T-cell (primary cell): ENCODE results near the gene ZNF692. TPM values are rescaled to one million over a fixed set of nuclear protein-coding genes. Genes with fewer than 3 reads are reported as not detected.

ENCODE experiments used
- ATAC-seq, 4 experiments: fragments of 200-7000 bp in 3 of 4; fragments of 150-1000 bp in 1 of 4; cut with Tn5 transposase; replicated peaks in 1 of 4; 1 replicate in 3 of 4; 2 replicates in 1 of 4; pipeline ENCODE4 v1.10.0; 2021; ENCODE audit warnings: moderate library complexity in 3 of 4, mild to moderate bottlenecking in 2 of 4, moderate number of reproducible peaks in 1 of 4
- CTCF ChIA-PET, 2 donors: fragments of 300-600 bp; sonication (Branson Sonifier 250); formaldehyde crosslinking; loops; one replicate each; lab custom pipeline; 2022; ENCODE audit warnings: antibody characterized with exemption in 2 of 2; lab: Charles Lee
- POLR2A ChIA-PET, 2 donors: fragments of 300-600 bp; sonication (Branson Sonifier 250); formaldehyde crosslinking; loops; one replicate each; lab custom pipeline; 2022; ENCODE audit warnings: antibody characterized with exemption in 2 of 2; lab: Charles Lee
- DNase-seq, 35 experiments: peaks; one replicate each; pipeline versions ENCODE4 v3.0.0 to v3.0.0-alpha.2; 2013 to 2023
- H3K27ac ChIP-seq: one replicate; pipeline ENCODE4 v1.5.1; 2013; ENCODE audit warnings: low read length
- H3K27me3 ChIP-seq, 2 experiments: replicated peaks in 1 of 2; 1 replicate in 1 of 2; 2 replicates in 1 of 2; pipeline versions ENCODE4 v1.6.1 to v1.7.0; 2013; ENCODE audit warnings: low read length in 1 of 2, mixed read lengths in 1 of 2; ENCODE audit not compliant: control insufficient read depth in 2 of 2, insufficient read depth in 2 of 2; ENCODE audit errors: extremely low read depth in 1 of 2
- H3K36me3 ChIP-seq, 2 donors: 1 replicate in 1 of 2; 2 replicates in 1 of 2; pipeline versions ENCODE4 v1.6.1 to v1.7.0; 2013; ENCODE audit warnings: low read length in 1 of 2; ENCODE audit not compliant: control insufficient read depth in 2 of 2, insufficient read depth in 1 of 2; ENCODE audit errors: extremely low read depth in 1 of 2
- H3K4me1 ChIP-seq, 2 experiments: 1 replicate in 1 of 2; 2 replicates in 1 of 2; pipeline versions ENCODE4 v1.6.1 to v1.7.0; 2013; ENCODE audit warnings: low read length in 2 of 2, mixed read lengths in 1 of 2; ENCODE audit not compliant: insufficient read depth in 2 of 2, control insufficient read depth in 1 of 2; ENCODE audit errors: extremely low read depth in 1 of 2
- H3K4me3 ChIP-seq, 2 donors: 1 replicate in 1 of 2; 2 replicates in 1 of 2; pipeline versions ENCODE4 v1.5.1 to v1.7.0; 2013; ENCODE audit warnings: mild to moderate bottlenecking in 2 of 2, low read length in 1 of 2, moderate library complexity in 1 of 2; ENCODE audit not compliant: control insufficient read depth in 1 of 2; ENCODE audit errors: extremely low read depth in 1 of 2
- H3K9me3 ChIP-seq: 2 replicates; pipeline ENCODE4 v1.7.0; 2013
- H3K27ac Mint-ChIP-seq, 2 donors: one replicate each; pipeline ENCODE4 v1.8.0; 2020 to 2021; ENCODE audit warnings: mild to moderate bottlenecking in 2 of 2, mixed read lengths in 2 of 2
- H3K27me3 Mint-ChIP-seq, 2 donors: one replicate each; pipeline ENCODE4 v1.8.0; 2021 to 2022; ENCODE audit warnings: mixed read lengths in 2 of 2
- H3K36me3 Mint-ChIP-seq: one replicate; pipeline ENCODE4 v1.8.0; 2021; ENCODE audit warnings: mixed read lengths
- H3K4me1 Mint-ChIP-seq, 3 donors: one replicate each; pipeline ENCODE4 v1.8.0; 2020 to 2022; ENCODE audit warnings: mixed read lengths in 3 of 3, mild to moderate bottlenecking in 1 of 3
- H3K4me3 Mint-ChIP-seq, 3 donors: one replicate each; pipeline ENCODE4 v1.8.0; 2020 to 2022; ENCODE audit warnings: mild to moderate bottlenecking in 3 of 3, mixed read lengths in 3 of 3, moderate library complexity in 3 of 3
- H3K9me3 Mint-ChIP-seq, 3 donors: one replicate each; pipeline ENCODE4 v1.8.0; 2020 to 2022; ENCODE audit warnings: mixed read lengths in 3 of 3
- WGBS: methylation state at CpG from one replicate; pipeline ENCODE4 v1.1.5; 2013; ENCODE audit warnings: missing lambda C conversion rate; ENCODE audit not compliant: insufficient coverage; 5-methylcytosine and 5-hydroxymethylcytosine counted together
- total RNA-seq, 35 experiments: library from RNA in 6 of 35; stranded (reverse) in 6 of 35; fragments of 120-200 nt in 1 of 35; gene quantifications; one replicate each; pipeline versions ENCODE4 v1.2.1 to v1.2.4 and lab custom pipeline; 2013 to 2026

The ZNF692 gene, protein sequence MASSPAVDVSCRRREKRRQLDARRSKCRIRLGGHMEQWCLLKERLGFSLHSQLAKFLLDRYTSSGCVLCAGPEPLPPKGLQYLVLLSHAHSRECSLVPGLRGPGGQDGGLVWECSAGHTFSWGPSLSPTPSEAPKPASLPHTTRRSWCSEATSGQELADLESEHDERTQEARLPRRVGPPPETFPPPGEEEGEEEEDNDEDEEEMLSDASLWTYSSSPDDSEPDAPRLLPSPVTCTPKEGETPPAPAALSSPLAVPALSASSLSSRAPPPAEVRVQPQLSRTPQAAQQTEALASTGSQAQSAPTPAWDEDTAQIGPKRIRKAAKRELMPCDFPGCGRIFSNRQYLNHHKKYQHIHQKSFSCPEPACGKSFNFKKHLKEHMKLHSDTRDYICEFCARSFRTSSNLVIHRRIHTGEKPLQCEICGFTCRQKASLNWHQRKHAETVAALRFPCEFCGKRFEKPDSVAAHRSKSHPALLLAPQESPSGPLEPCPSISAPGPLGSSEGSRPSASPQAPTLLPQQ
- total RNA-seq (10 to 100 TPM; 53.9 to 88.1 (median 78.7) TPM), total RNA-seq (lab: John Stamatoyannopoulos, UW) (11.4 to 57.4 (median 27.6) reads per million in 29 experiments)
- total RNA-seq (2013) = 27.9 TPM

DNA sequence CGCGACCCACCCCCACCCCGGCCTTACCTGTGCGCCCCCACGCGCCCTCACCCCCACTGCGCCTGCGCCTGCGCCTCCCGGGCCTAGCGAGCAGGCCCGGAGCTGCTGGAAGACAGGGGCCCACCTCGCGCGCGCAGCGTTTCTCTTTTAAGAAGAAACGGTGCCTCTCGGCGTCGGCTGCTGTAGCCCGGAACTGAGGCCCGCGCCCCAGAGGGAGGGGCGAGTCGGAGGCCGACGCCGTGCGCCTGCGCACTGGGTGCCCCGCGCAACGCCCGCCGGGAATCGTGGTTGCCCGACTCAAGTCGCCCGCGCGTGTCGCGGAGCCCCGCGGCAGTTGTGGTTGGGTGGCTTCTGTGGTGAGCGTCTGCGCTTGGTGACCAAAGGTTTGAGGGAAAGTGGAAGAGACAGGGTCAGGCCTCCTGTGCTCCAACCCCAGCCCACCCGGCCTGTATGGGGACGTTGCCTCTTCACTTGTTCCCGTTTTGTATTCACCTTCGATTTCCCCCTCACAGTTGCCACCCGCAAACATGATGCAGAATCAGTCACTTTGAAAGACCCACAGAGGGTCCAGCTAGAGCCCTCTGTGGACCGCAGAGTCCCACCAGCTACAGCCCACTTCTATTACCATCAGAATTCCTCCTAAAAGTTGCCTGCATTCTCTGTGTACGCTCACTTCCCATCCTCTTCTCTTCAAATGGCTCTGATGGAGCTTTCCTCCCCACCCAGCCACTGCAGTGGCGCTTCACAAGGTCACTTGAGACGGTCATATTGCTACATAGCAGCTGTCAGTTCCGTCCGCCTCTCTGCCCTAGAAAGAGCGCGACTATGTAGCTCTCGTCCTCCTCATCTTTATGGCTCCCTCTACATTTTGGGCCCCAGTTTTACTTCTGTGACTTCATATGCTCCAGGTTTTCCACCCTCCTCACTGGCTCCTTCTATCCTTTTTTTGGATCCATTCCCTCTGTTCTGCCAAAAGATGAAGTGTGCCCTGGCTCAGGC is at the start of gene ZNF692:
Gene ZNF692, minus strand, starts transcription at position 195 of the 999 bp plus-strand sequence. CDS start 776 bp downstream, outside the sequence.
- CTCF ChIA-PET = interaction anchor here (0.7 to 2.0 kb wide), 7 partner anchors 20 to 945 kb away, joined by 3 to 19 read pairs (median 5); partner anchors contain the start of genes PGBD2 (in 1 of the 2), SH3BP5L (in 1 of the 2) and ZNF672 (in 1 of the 2)
- H3K9me3 Mint-ChIP-seq = no peaks in the 10 kb centered on the region
- ATAC-seq = peak; percentile 86 to 89 (median 87)
- H3K4me3 Mint-ChIP-seq = peak within 1 kb of the TSS; percentile 87 to 93 (median 93)
- peak; percentile 94 to 98 (median 97) for DNase-seq
- Histone ChIP-seq H3K4me1 (peaks cover 21 to 61% of the 10 kb centered on the region in 2 experiments), H3K27me3 (no peaks in the 10 kb centered on the region), H3K36me3 (peaks cover 0 to 3% of the 10 kb centered on the region in 2 donors), H3K9me3 (no peaks in the 10 kb centered on the region), H3K4me3 (peak within 1 kb of the TSS; percentile 72 to 73), H3K27ac (peak within 1 kb of the TSS; percentile 88)
- POLR2A ChIA-PET = interaction anchor here (0.6 to 1.1 kb wide), 5 partner anchors 15 to 22 kb away, joined by 3 to 6 read pairs (median 3); partner anchors contain the start of gene ZNF672 (in 1 of the 2)
- no peaks in the 10 kb centered on the region for H3K27me3 Mint-ChIP-seq
- WGBS = 14% methylated on average over 41 of the region's 62 CpGs
- H3K36me3 Mint-ChIP-seq = no peaks in the 10 kb centered on the region
- H3K27ac Mint-ChIP-seq = peak within 1 kb of the TSS; percentile 96 to 98
- peaks cover 58 to 66% (median 61%) of the 10 kb centered on the region in 3 donors for H3K4me1 Mint-ChIP-seq

DNA sequence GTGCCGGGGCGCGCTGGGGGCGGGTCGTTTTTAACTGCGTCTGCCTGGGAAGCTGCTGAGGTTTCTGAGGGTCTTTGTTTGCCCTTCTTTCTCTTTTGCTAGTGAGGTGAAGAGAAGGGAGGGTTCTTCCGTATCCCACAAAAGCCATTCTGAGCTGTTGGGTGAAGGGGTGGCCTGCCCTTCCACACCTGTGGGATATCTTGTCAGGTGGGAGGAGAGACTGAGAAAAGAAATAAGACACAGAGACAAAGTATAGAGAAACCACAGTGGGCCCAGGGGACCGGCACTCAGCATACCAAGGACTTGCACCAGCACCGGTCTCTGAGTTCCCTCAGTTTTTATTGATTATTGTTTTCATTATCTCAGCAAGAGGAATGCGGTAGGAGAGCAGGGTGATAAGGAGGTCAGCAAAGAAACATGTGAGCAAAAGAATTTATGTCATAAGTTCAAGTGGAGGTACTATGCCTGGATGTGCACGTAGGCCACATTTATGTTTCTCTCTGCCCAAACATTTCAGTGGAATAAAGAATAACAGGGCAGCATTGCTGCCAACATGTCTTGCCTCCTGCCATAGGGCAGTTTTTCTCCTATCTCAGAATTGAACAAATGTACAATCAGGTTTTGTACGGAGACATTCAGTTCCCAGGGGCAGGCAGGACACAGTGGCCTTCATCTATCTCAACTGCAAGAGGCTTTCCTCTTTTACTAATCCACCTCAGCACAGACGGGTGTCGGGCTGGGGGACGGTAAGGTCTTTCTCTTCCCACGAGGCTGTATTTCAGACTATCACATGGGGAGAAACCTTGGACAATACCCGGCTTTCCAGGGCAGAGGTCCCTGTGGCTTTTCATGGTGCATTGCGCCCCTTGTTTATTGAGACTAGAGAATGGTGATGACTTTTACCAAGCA is 48.1 kb upstream of the ZNF692 start:
- H3K27me3 Mint-ChIP-seq = no peaks in the 10 kb centered on the region

DNA sequence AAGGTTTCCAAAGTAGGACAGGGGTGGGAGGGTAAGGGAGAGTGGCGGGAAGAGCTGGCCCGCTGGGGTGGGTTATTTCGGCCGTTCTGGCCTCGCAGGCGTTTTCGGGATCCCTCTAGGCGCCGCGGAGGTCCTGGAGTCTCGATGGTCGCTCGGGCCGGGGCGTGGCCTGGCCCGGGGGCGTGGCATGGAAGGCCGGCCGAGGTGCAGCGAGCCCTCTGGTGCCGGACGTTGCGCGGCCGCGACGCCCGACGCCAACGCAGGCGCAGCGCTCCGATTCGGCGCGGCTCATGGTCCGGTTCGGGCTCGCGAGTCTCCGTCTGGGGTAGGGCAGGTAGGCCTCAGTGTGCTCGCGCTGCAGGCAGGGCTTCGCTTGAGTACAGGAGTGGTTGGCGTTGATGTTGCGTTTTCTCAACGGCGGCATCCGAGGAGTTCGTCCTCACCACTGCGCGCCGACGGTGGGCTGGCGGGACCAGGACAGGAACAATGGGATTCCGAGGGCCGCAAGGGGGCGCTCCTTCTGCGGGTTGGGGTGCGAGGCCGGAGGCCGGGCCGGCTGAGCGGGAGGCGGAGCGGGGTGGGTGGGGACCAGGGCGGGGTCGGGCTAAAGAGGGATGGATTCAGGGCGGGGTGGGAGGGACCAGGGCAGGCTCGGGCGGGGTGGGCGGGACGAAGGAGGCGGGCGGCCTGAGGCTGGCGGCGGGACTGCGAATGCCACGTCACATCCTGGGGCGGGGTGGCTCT is 47.3 kb upstream of the ZNF692 start, which contains the start of gene PGBD2:
Gene PGBD2, plus strand, starts transcription at position 227 of the 744 bp plus-strand sequence. CDS start 7,628 bp downstream, outside the sequence.
- Mint-ChIP-seq H3K4me1 (peaks cover 33 to 44% (median 43%) of the 10 kb centered on the region in 3 donors), H3K36me3 (peaks cover 17% of the 10 kb centered on the region), H3K27me3 (no peaks in the 10 kb centered on the region), H3K9me3 (no peaks in the 10 kb centered on the region), H3K27ac (peak within 1 kb of the TSS; percentile 98), H3K4me3 (peak within 1 kb of the TSS; percentile 90 to 98 (median 97))
- Histone ChIP-seq H3K27ac (peak within 1 kb of the TSS; percentile 80), H3K27me3 (no peaks in the 10 kb centered on the region), H3K9me3 (no peaks in the 10 kb centered on the region), H3K36me3 (no peaks in the 10 kb centered on the region), H3K4me1 (peaks cover 2 to 14% of the 10 kb centered on the region in 2 experiments), H3K4me3 (peak within 1 kb of the TSS; percentile 57 to 72)
- ATAC-seq (peak; percentile 84 to 87 (median 86)), DNase-seq (peak; percentile 83 to 97 (median 91))
- ChIA-PET POLR2A (interaction anchor here (0.6 to 1.4 kb wide), 4 partner anchors 21 to 80 kb away, joined by 3 to 8 read pairs (median 4); no protein-coding TSS in a partner anchor), CTCF (interaction anchor here (0.6 to 2.0 kb wide), 6 partner anchors 32 to 80 kb away, joined by 3 to 16 read pairs (median 4); partner anchors contain the start of genes SH3BP5L (in 1 of the 2) and ZNF692 (in 1 of the 2))
- WGBS = under 1% methylated on average over 58 of the region's 80 CpGs

More for the DNA sequence above, 48.1 kb upstream of the ZNF692 start:
- H3K4me1 ChIP-seq = peaks cover 2 to 14% of the 10 kb centered on the region in 2 experiments
- H3K36me3 ChIP-seq = no peaks in the 10 kb centered on the region
- H3K9me3 ChIP-seq = no peaks in the 10 kb centered on the region
- peak in 2 of 4 experiments; percentile 2 to 35 for ATAC-seq
- peak overlapping the region; percentile 80 for H3K27ac ChIP-seq
- peak overlapping the region; percentile 87 to 90 (median 90) for H3K4me3 Mint-ChIP-seq
- no peaks in the 10 kb centered on the region for H3K27me3 ChIP-seq
- H3K36me3 Mint-ChIP-seq = peaks cover 17% of the 10 kb centered on the region
- DNase-seq = peak in 1 of 35 experiments; percentile 4
- peak overlapping the region; percentile 15 to 49 for H3K4me3 ChIP-seq
- peaks cover 33 to 44% (median 43%) of the 10 kb centered on the region in 3 donors for H3K4me1 Mint-ChIP-seq
- ChIA-PET POLR2A (interaction anchor here (0.6 to 1.4 kb wide), 4 partner anchors 22 to 81 kb away, joined by 3 to 8 read pairs (median 4); no protein-coding TSS in a partner anchor), CTCF (interaction anchor here (0.6 to 2.0 kb wide), 6 partner anchors 33 to 81 kb away, joined by 3 to 16 read pairs (median 4); partner anchors contain the start of genes SH3BP5L (in 1 of the 2) and ZNF692 (in 1 of the 2))
- peak overlapping the region; percentile 94 to 97 for H3K27ac Mint-ChIP-seq
- no peaks in the 10 kb centered on the region for H3K9me3 Mint-ChIP-seq
- 44% methylated on average over 9 of the region's 18 CpGs for WGBS

DNA sequence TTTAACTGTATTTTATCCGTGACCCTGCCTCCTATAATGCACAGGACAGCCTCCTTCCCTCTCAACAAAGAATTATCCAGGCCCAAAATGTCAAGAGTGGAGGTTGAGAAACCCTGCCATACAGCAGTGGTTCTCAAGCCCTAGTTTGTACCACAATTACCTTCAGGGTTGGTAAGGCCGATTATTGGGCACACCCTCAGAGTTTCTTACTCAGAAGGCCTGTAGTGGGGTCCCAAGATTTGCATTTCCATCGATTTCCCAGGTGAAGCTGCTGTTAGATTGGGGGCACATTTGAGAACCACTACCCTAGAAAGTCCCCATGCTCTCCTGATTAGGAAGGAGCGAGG is 46.8 kb upstream of the ZNF692 start:
- ATAC-seq = no peak
- Mint-ChIP-seq H3K36me3 (peaks cover 15% of the 10 kb centered on the region), H3K27ac (peak overlapping the region; percentile 98), H3K4me3 (peak overlapping the region; percentile 90 to 98 (median 97)), H3K27me3 (no peaks in the 10 kb centered on the region), H3K4me1 (peaks cover 33 to 44% (median 41%) of the 10 kb centered on the region in 3 donors), H3K9me3 (no peaks in the 10 kb centered on the region)
- H3K9me3 ChIP-seq = no peaks in the 10 kb centered on the region
- H3K4me1 ChIP-seq = peaks cover 2 to 14% of the 10 kb centered on the region in 2 experiments
- WGBS = 0% methylated on average over 1 of the region's 4 CpGs
- ChIA-PET CTCF (interaction anchor here in 1 of 2 donors (2.0 kb wide), 1 partner anchor 80 kb away, joined by 16 read pairs; the partner anchor contains the start of gene SH3BP5L), POLR2A (interaction anchor here in 1 of 2 donors (1.4 kb wide), 1 partner anchor 79 kb away, joined by 8 read pairs; no protein-coding TSS in a partner anchor)
- peak overlapping the region; percentile 69 for H3K27ac ChIP-seq
- no peaks in the 10 kb centered on the region for H3K36me3 ChIP-seq
- H3K27me3 ChIP-seq = no peaks in the 10 kb centered on the region
- no peak for DNase-seq
- H3K4me3 ChIP-seq = peak overlapping the region; percentile 57 to 72
